PFSK-1 (cell line): ENCODE data around the gene MYT1.

Source experiments
- FOXP2 ChIP-seq: optimal IDR thresholded peaks from 2 replicates; pipeline ENCODE3; 2011; ENCODE audit warnings: borderline replicate concordance, control low read depth, inconsistent platforms; ENCODE audit not compliant: insufficient read depth; ENCODE audit errors: extremely low read length, extremely low read depth
- POLR2AphosphoS5 ChIP-seq: IDR thresholded peaks from 2 replicates; pipeline ENCODE4 v1.6.1; 2012; ENCODE audit warnings: low read depth, mild to moderate bottlenecking, control low read depth, low read length, moderate library complexity
- REST ChIP-seq, 2 experiments: IDR thresholded peaks; 2 replicates each; pipeline versions ENCODE4 v1.6.1 to v1.8.0; 2011 to 2012; ENCODE audit warnings: low read depth in 2 of 2, low read length in 2 of 2, control low read depth in 1 of 2, inconsistent platforms in 1 of 2, mild to moderate bottlenecking in 1 of 2, moderate library complexity in 1 of 2; ENCODE audit not compliant: insufficient read depth in 1 of 2
- SIN3A ChIP-seq: IDR thresholded peaks from 2 replicates; pipeline ENCODE4 v1.6.1; 2012; ENCODE audit warnings: mild to moderate bottlenecking, low read length, moderate library complexity, borderline replicate concordance; ENCODE audit not compliant: insufficient read depth
- TAF1 ChIP-seq: IDR thresholded peaks from 2 replicates; pipeline ENCODE4 v1.6.1; 2012; ENCODE audit warnings: low read length, control low read depth, borderline replicate concordance; ENCODE audit not compliant: insufficient read depth

The MYT1 gene

GRCh38 chr20:64228086-64228653 lies 63.9 kb downstream of the MYT1 start:
- TF ChIP-seq REST (IDR thresholded peaks at IDR 0.05; ENCODE audit: insufficient read depth in 1 of 2, low read depth in 2 of 2, low read length in 2 of 2) (no peak), SIN3A (no peak), FOXP2 (no peak), POLR2AphosphoS5 (no peak), TAF1 (no peak)

GRCh38 chr20:64228751-64229506 lies 64.7 kb downstream of the MYT1 start:
- TF ChIP-seq SIN3A (no peak), POLR2AphosphoS5 (no peak), REST (IDR thresholded peaks at IDR 0.05; ENCODE audit: insufficient read depth in 1 of 2, low read depth in 2 of 2, low read length in 2 of 2) (no peak), FOXP2 (no peak), TAF1 (no peak)

- TF ChIP-seq POLR2AphosphoS5 (no peak), REST (IDR thresholded peaks at IDR 0.05; ENCODE audit: insufficient read depth in 1 of 2, low read depth in 2 of 2, low read length in 2 of 2) (no peak), SIN3A (no peak), FOXP2 (no peak), TAF1 (no peak)
These were observed 65.3 kb downstream of the MYT1 start for GRCh38 chr20:64229507-64230061.

GRCh38 chr20:64230461-64231145 lies 66.4 kb downstream of the MYT1 start:
- TF ChIP-seq POLR2AphosphoS5 (no peak), REST (IDR thresholded peaks at IDR 0.05; ENCODE audit: insufficient read depth in 1 of 2, low read depth in 2 of 2, low read length in 2 of 2) (no peak), SIN3A (no peak), FOXP2 (no peak), TAF1 (no peak)
